Stomach (tissue), 4 donors: ENCODE measurements around the gene ZBBX.

ENCODE experiments used
- CTCF ChIP-seq, 7 experiments: fragments of 450-650 bp in 4 of 7; fragments of 200-600 bp in 3 of 7; sonication (generic) in 3 of 7; IDR thresholded peaks; one replicate each; pipeline ENCODE4 v1.5.1; 2016 to 2019; ENCODE audit warnings: antibody characterized with exemption in 7 of 7, control low read depth in 2 of 7, mild to moderate bottlenecking in 1 of 7
- POLR2A ChIP-seq, 4 donors: fragments of 450-650 bp; IDR thresholded peaks; one replicate each; pipeline ENCODE4 v1.6.1; 2016; ENCODE audit warnings: antibody characterized with exemption in 4 of 4, control low read depth in 2 of 4, mild to moderate bottlenecking in 1 of 4, moderate library complexity in 1 of 4
- POLR2AphosphoS5 ChIP-seq, 3 donors: sonication (generic); formaldehyde crosslinking; IDR thresholded peaks; one replicate each; pipeline ENCODE4 v1.6.1; 2016; ENCODE audit warnings: antibody characterized with exemption in 3 of 3

DNA sequence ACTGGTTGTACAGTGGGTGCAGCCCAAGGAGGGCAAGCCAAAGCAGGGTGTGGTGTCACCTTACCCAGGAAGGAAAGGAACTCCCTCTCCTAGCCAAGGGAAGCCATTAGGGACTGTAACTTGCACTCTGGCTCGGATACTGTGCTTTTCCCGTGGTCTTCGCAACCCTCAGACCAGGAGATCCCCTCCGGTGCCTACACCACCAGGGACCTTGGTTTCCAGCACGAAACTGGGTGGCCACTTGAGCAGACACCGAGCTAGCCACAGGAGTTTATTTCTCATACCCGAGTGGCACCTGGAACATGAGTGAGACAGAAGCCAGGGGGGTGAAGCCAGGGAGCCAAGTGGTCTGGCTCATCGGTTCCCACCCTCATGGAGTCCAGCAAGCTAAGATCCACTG lies 90.7 kb downstream of the ZBBX start:
- TF ChIP-seq CTCF (IDR thresholded peaks at IDR 0.05) (no peak), POLR2A (IDR thresholded peaks at IDR 0.05) (no peak), POLR2AphosphoS5 (IDR thresholded peaks at IDR 0.05) (no peak)
